K562 (cell line): Measurements from ENCODE around the gene H3-3A. TPM values are rescaled to one million over a fixed set of nuclear protein-coding genes. Genes with fewer than 3 reads are reported as not detected.

Experiments
- ARID3B ChIP-seq: fragments of 250-450 bp; sonication (Bioruptor Pico); IDR thresholded peaks from 2 replicates; pipeline ENCODE4 v1.4.0; 2020; ENCODE audit warnings: borderline replicate concordance
- ARNT ChIP-seq, 2 experiments: fragments of 450-650 bp; IDR thresholded peaks; 2 replicates each; pipeline ENCODE4 v1.6.1; 2016; ENCODE audit warnings: mild to moderate bottlenecking in 1 of 2
- BRF1 ChIP-seq: IDR thresholded peaks from 3 replicates; pipeline ENCODE4 v1.6.1; 2011; ENCODE audit warnings: borderline replicate concordance, mild to moderate bottlenecking; ENCODE audit not compliant: insufficient read length; ENCODE audit errors: extremely low read depth
- CBFB ChIP-seq: sonication (generic); formaldehyde crosslinking; IDR thresholded peaks from 2 replicates; pipeline ENCODE4 v1.4.0; 2020; ENCODE audit warnings: mild to moderate bottlenecking, missing genetic modification reagents
- CBX2 ChIP-seq: fragments of 200-600 bp; sonication (generic); IDR thresholded peaks from one replicate; pipeline ENCODE4 v1.6.1; 2012; ENCODE audit warnings: mild to moderate bottlenecking, low read length, inconsistent platforms; ENCODE audit not compliant: insufficient read depth, poor library complexity, severe bottlenecking
- ELF1 ChIP-seq: fragments of 200-800 bp; sonication (Bioruptor generic); IDR thresholded peaks from 2 replicates; pipeline ENCODE4 v1.6.1; 2016; ENCODE audit warnings: missing genetic modification characterization, missing compliant biosample characterization
- ELK1 ChIP-seq: sonication (generic); formaldehyde crosslinking; IDR thresholded peaks from 2 replicates; pipeline ENCODE4 v1.8.1; 2022; ENCODE audit warnings: missing genetic modification reagents
- HNRNPUL1 ChIP-seq: fragments of 200-400 bp; formaldehyde crosslinking; IDR thresholded peaks from 2 replicates; pipeline ENCODE4 v1.6.1; 2017; ENCODE audit warnings: low read length
- MXD1 ChIP-seq: fragments of 250-450 bp; sonication (Bioruptor Pico); IDR thresholded peaks from 2 replicates; pipeline ENCODE4 v1.8.0; 2021; ENCODE audit warnings: borderline replicate concordance, mild to moderate bottlenecking, moderate library complexity; ENCODE audit not compliant: poor library complexity, severe bottlenecking
- MYC ChIP-seq, 2 experiments: fragments of 250-450 bp in 1 of 2; sonication (Bioruptor Pico) in 1 of 2; IDR thresholded peaks; 2 replicates each; pipeline versions ENCODE4 v1.5.1 to v1.6.1; 2012 to 2021; ENCODE audit warnings: low read depth in 2 of 2, borderline replicate concordance in 1 of 2, improper control_type of control experiment in 1 of 2, low read length in 1 of 2, mild to moderate bottlenecking in 1 of 2, moderate library complexity in 1 of 2
- RBM34 ChIP-seq: fragments of 200-400 bp; formaldehyde crosslinking; IDR thresholded peaks from 2 replicates; pipeline ENCODE4 v1.6.1; 2018; ENCODE audit warnings: low read length, borderline replicate concordance; ENCODE audit not compliant: insufficient read depth
- U2AF2 ChIP-seq: fragments of 200-400 bp; formaldehyde crosslinking; optimal IDR thresholded peaks from 2 replicates; pipeline ENCODE3; 2017; ENCODE audit warnings: low read depth, mild to moderate bottlenecking, low read length
- USF2 ChIP-seq: sonication (generic); formaldehyde crosslinking; IDR thresholded peaks from 2 replicates; pipeline ENCODE4 v1.5.0; 2020; ENCODE audit warnings: missing genetic modification reagents
- ZNF395 ChIP-seq: fragments of 200-800 bp; sonication (Bioruptor generic); IDR thresholded peaks from 2 replicates; pipeline ENCODE4 v1.6.1; 2017; ENCODE audit warnings: missing genetic modification characterization, missing compliant biosample characterization
- ZNF75A ChIP-seq: fragments of 450-650 bp; formaldehyde crosslinking; IDR thresholded peaks from 2 replicates; pipeline ENCODE4 v1.4.0; 2020; ENCODE audit warnings: mild to moderate bottlenecking
- polyA plus RNA-seq, 8 experiments: library from polyadenylated mRNA; depleted of rRNA in 4 of 8; stranded (reverse) in 5 of 8; unstranded in 3 of 8; fragments of >200 nt; fragmentation: Nextera tagmentation in 2 of 8; fragmentation: Illumina TruSeq in 1 of 8; extraction: Ambion mirVana in 2 of 8; extraction: Trizol in 1 of 8; gene quantifications; 2 replicates each; pipeline versions ENCODE4 v1.2.1 to v1.2.3, GENCODE V29; 2011 to 2014; ENCODE audit warnings: inconsistent platforms in 1 of 8, missing spikeins in 1 of 8
- total RNA-seq, 7 experiments: library from RNA; depleted of rRNA in 6 of 7; stranded (reverse); fragments of >200 nt in 6 of 7; fragmentation: Illumina TruSeq in 2 of 7; extraction: Trizol in 2 of 7; gene quantifications; 2 replicates each; pipeline versions ENCODE4 v1.2.1 to v1.2.3, GENCODE V29; 2011 to 2021; ENCODE audit warnings: low replicate concordance in 1 of 7

H3-3A gene
- total and polyA plus RNA-seq, 9 of the 15 experiments (the other 6 are each of a cell fraction or from before 2014, with no cell fraction given) = 426 to 1,083 (median 591) TPM

GRCh38 chr1:226062558-226063223, at the start of gene H3-3A (continued):
- TF ChIP-seq USF2 (CRISPR knock-in tag) = no peak
- no peak; the same call in 1 of the 2 replicates for TF ChIP-seq ZNF395
- no peak; the same call in none of the 2 replicates for TF ChIP-seq MYC (IDR thresholded peaks at IDR 0.05; ENCODE audit: low read depth, low read length)
- TF ChIP-seq MYC (CRISPR knock-in tag; IDR thresholded peaks at IDR 0.05; ENCODE audit: borderline replicate concordance, low read depth) = peak; percentile 45; the same call in 1 of the 2 replicates
- TF ChIP-seq CBX2 = no peak
- no peak for TF ChIP-seq BRF1
- TF ChIP-seq ELK1 = no peak
- TF ChIP-seq U2AF2 = no peak
- TF ChIP-seq MXD1 = no peak
- no peak for TF ChIP-seq ZNF75A (CRISPR knock-in tag)
- no peak for TF ChIP-seq HNRNPUL1
- TF ChIP-seq ARNT (IDR thresholded peaks at IDR 0.05) = no peak
- no peak for TF ChIP-seq RBM34
- TF ChIP-seq ARID3B (CRISPR knock-in tag) = no peak
- no peak; the same call in 1 of the 2 replicates for TF ChIP-seq ELF1
- TF ChIP-seq CBFB (CRISPR knock-in tag) = no peak
